GM13976 (cell line): ENCODE measurements around the gene KRT85.

Source experiments
- DNase-seq: peaks from one replicate; pipeline ENCODE4 v3.0.0; 2012; ENCODE audit warnings: low spot score
- CTCF ChIP-seq: IDR thresholded peaks from 2 replicates; pipeline ENCODE4 v1.5.1; 2012; ENCODE audit warnings: borderline replicate concordance, mild to moderate bottlenecking; ENCODE audit not compliant: insufficient read depth; ENCODE audit errors: extremely low read depth, missing control alignments, control extremely low read depth
- in situ Hi-C: fragments of 300-500 bp; cut with MboI; formaldehyde crosslinking; loops from one replicate; pipeline ENCODE4 v1.12.0; 2022; ENCODE audit warnings: low sequenced_read_pairs, mixed read lengths, inconsistent platforms; ENCODE audit not compliant: unreplicated experiment

The KRT85 gene

GRCh38 chr12:52342781-52343490 is 24.3 kb downstream of the KRT85 start:
- DNase-seq: no peak
- in situ Hi-C loops: no loop called here
- TF ChIP-seq CTCF: no peak

- no peak for TF ChIP-seq CTCF
- no peak for DNase-seq
- in situ Hi-C loops: no loop called here
Observed at GRCh38 chr12:52341066-52341580, 26.2 kb downstream of the KRT85 start.

GRCh38 chr12:52338241-52338960 is 28.9 kb downstream of the KRT85 start:
- in situ Hi-C loops: no loop called here
- no peak for TF ChIP-seq CTCF
- DNase-seq: no peak

GRCh38 chr12:52337054-52337453 is 30.2 kb downstream of the KRT85 start:
- no peak for TF ChIP-seq CTCF
- DNase-seq: no peak
- in situ Hi-C loops: no loop called here

- no peak for TF ChIP-seq CTCF
- in situ Hi-C loops: no loop called here
- no peak for DNase-seq
Observed at GRCh38 chr12:52336641-52337040, 30.6 kb downstream of the KRT85 start.

- in situ Hi-C loops: no loop called here
- TF ChIP-seq CTCF: no peak
- no peak for DNase-seq
Observed at GRCh38 chr12:52335598-52336262, 31.6 kb downstream of the KRT85 start.
